B cell (primary cell): Measurements from ENCODE around the gene ITIH2. TPM values are rescaled to one million over a fixed set of nuclear protein-coding genes. Genes with fewer than 3 reads are reported as not detected.

ENCODE experiments used
- ATAC-seq: fragments of 200-7000 bp; cut with Tn5 transposase; one replicate; pipeline ENCODE4 v1.10.0; 2021; ENCODE audit warnings: low read depth, mild to moderate bottlenecking, moderate number of reproducible peaks, moderate library complexity
- CTCF ChIA-PET: fragments of 350-600 bp; sonication (Branson Sonifier 250); formaldehyde crosslinking; loops from one replicate; lab custom pipeline; 2021; ENCODE audit warnings: antibody characterized with exemption, inconsistent platforms; lab: Charles Lee
- POLR2A ChIA-PET: fragments of 350-600 bp; sonication (Branson Sonifier 250); formaldehyde crosslinking; loops from one replicate; lab custom pipeline; 2021; ENCODE audit warnings: antibody characterized with exemption; lab: Charles Lee
- DNase-seq: peaks from one replicate; pipeline ENCODE4 v3.0.0; 2013
- H2AFZ ChIP-seq: 2 replicates; pipeline ENCODE4 v1.6.1; 2012; ENCODE audit warnings: mild to moderate bottlenecking, low read depth, low read length; ENCODE audit not compliant: insufficient read depth, poor library complexity, severe bottlenecking
- H3K27ac ChIP-seq, 2 donors: 1 replicate in 1 of 2; 2 replicates in 1 of 2; pipeline ENCODE4 v1.5.1; 2012 to 2013; ENCODE audit warnings: low read length in 2 of 2, mild to moderate bottlenecking in 2 of 2, moderate library complexity in 1 of 2
- H3K27me3 ChIP-seq, 4 experiments: fragments of 200-600 bp in 1 of 4; sonication (generic) in 1 of 4; replicated peaks in 1 of 4; 1 replicate in 2 of 4; 2 replicates in 2 of 4; pipeline versions ENCODE4 v1.6.1 to v1.7.0; 2013 to 2016; ENCODE audit warnings: low read length in 3 of 4, mild to moderate bottlenecking in 2 of 4, mixed read lengths in 1 of 4, moderate library complexity in 1 of 4; ENCODE audit not compliant: insufficient read depth in 4 of 4, control insufficient read depth in 3 of 4; ENCODE audit errors: control extremely low read depth in 1 of 4
- H3K36me3 ChIP-seq, 2 experiments: replicated peaks in 1 of 2; 1 replicate in 1 of 2; 2 replicates in 1 of 2; pipeline versions ENCODE4 v1.6.1 to v1.7.1; 2013; ENCODE audit warnings: low read length in 1 of 2; ENCODE audit not compliant: insufficient read depth in 2 of 2, control insufficient read depth in 1 of 2; ENCODE audit errors: control extremely low read depth in 1 of 2, extremely low read depth in 1 of 2
- H3K4me1 ChIP-seq, 2 donors: fragments of 200-600 bp in 1 of 2; sonication (generic) in 1 of 2; 1 replicate in 1 of 2; 2 replicates in 1 of 2; pipeline versions ENCODE4 v1.5.1 to v1.6.1; 2013 to 2017; ENCODE audit warnings: low read length in 2 of 2; ENCODE audit not compliant: control insufficient read depth in 2 of 2, insufficient read depth in 2 of 2
- H3K4me2 ChIP-seq: replicated peaks from 2 replicates; pipeline ENCODE3; 2012; ENCODE audit warnings: mild to moderate bottlenecking, low read depth, low read length; ENCODE audit not compliant: poor library complexity, severe bottlenecking
- H3K4me3 ChIP-seq, 5 experiments: fragments of 200-600 bp in 1 of 5; sonication (generic) in 1 of 5; 1 replicate in 3 of 5; 2 replicates in 2 of 5; pipeline versions ENCODE4 v1.5.1 to v1.7.0; 2011 to 2016; ENCODE audit warnings: low read length in 4 of 5, mild to moderate bottlenecking in 4 of 5, low read depth in 2 of 5, control low read depth in 1 of 5, moderate library complexity in 1 of 5; ENCODE audit not compliant: insufficient read depth in 1 of 5; ENCODE audit errors: control extremely low read depth in 1 of 5, extremely low read depth in 1 of 5
- H3K79me2 ChIP-seq: fragments of 200-600 bp; sonication (generic); one replicate; pipeline ENCODE4 v1.6.0; 2016; ENCODE audit warnings: low read length; ENCODE audit not compliant: control insufficient read depth, insufficient read depth
- H3K9ac ChIP-seq: fragments of 200-600 bp; sonication (generic); 2 replicates; pipeline ENCODE4 v1.6.1; 2017; ENCODE audit warnings: mild to moderate bottlenecking, low read length, moderate library complexity
- H3K9me3 ChIP-seq, 3 donors: one replicate each; pipeline versions ENCODE4 v1.6.1 to v1.7.1; 2013; ENCODE audit warnings: low read length in 2 of 3; ENCODE audit not compliant: control insufficient read depth in 2 of 3, insufficient read depth in 1 of 3; ENCODE audit errors: control extremely low read depth in 1 of 3
- H4K20me1 ChIP-seq: 2 replicates; pipeline ENCODE4 v1.6.0; 2012; ENCODE audit warnings: mild to moderate bottlenecking, low read length; ENCODE audit not compliant: insufficient read depth, control insufficient read depth, poor library complexity, severe bottlenecking
- H3K27ac Mint-ChIP-seq: one replicate; pipeline ENCODE4 v1.8.0; 2021; ENCODE audit warnings: mixed read lengths
- H3K27me3 Mint-ChIP-seq: one replicate; pipeline ENCODE4 v1.8.0; 2021; ENCODE audit warnings: mixed read lengths
- H3K4me1 Mint-ChIP-seq: one replicate; pipeline ENCODE4 v1.8.0; 2021; ENCODE audit warnings: mixed read lengths
- H3K4me3 Mint-ChIP-seq: one replicate; pipeline ENCODE4 v1.8.0; 2021; ENCODE audit warnings: mixed read lengths
- H3K9me3 Mint-ChIP-seq: one replicate; pipeline ENCODE4 v1.8.0; 2022; ENCODE audit warnings: mixed read lengths; ENCODE audit not compliant: insufficient read depth
- EZH2 ChIP-seq: IDR thresholded peaks from 2 replicates; pipeline ENCODE4 v1.6.1; 2012; ENCODE audit warnings: borderline replicate concordance, low read depth, mild to moderate bottlenecking, moderate library complexity, low read length; ENCODE audit not compliant: insufficient read depth, poor library complexity, severe bottlenecking
- WGBS: methylation state at CpG from one replicate; pipeline ENCODE4 v1.1.5; 2013; ENCODE audit warnings: missing lambda C conversion rate; ENCODE audit not compliant: insufficient coverage; 5-methylcytosine and 5-hydroxymethylcytosine counted together
- intact Hi-C: fragments of 100-400 bp; cut with micrococcal nuclease; formaldehyde crosslinking; loops from one replicate; pipeline ENCODE4 v1.10.0; 2022
- polyA plus RNA-seq: library from polyadenylated mRNA; depleted of rRNA; stranded (reverse); fragments of >200 nt; gene quantifications from 2 replicates; pipeline ENCODE4 v1.2.3, GENCODE V29; 2012
- total RNA-seq, 2 donors: library from RNA; stranded (reverse); fragments of 120-200 nt in 1 of 2; gene quantifications; 1 replicate in 1 of 2; 2 replicates in 1 of 2; pipeline versions ENCODE4 v1.2.3 to v1.2.4, GENCODE V29; 2013 to 2022
- TF ChIP-seq, protein P1 (sequence below): fragments of 200-600 bp; IDR thresholded peaks from one replicate; pipeline ENCODE4 v1.8.0; 2022; ENCODE audit warnings: antibody characterized with exemption, mild to moderate bottlenecking

The ITIH2 gene
- total and polyA plus RNA-seq, 2 donors (not counting 1 experiment from before 2014, with no cell fraction given) = not detected

DNA sequence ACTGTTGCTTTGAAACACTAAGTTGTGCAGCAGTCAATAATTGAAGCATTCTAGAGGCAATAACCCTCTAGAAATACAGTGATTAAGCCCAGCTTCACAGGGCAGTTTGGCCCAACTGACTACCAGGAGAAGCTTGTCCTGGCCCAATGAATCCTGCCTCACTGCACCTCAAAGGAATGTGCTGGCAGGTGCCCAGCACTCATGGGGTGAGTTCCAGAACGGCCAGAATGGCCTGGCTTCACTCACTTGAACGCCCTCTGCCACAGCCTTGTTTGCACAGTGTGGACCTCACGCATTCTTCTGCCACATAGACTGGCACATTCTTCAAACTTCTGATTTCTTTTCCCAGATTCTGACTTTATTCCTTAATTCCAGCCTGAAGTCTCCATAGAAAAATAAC, 6.6 kb upstream of the ITIH2 start:
- no peaks in the 10 kb centered on the region for H4K20me1 ChIP-seq
- Mint-ChIP-seq H3K9me3 (peaks cover 13% of the 10 kb centered on the region), H3K27me3 (peaks cover 36% of the 10 kb centered on the region), H3K27ac (no peak overlapping the region), H3K4me3 (no peak overlapping the region), H3K4me1 (no peaks in the 10 kb centered on the region)
- 83% methylated on average over 3 of the region's 3 CpGs for WGBS
- CTCF ChIA-PET = interaction anchor here (1.4 to 1.5 kb wide), 2 partner anchors 9 to 10 kb away, joined by 3 to 4 read pairs; no protein-coding TSS in a partner anchor
- H3K79me2 ChIP-seq = no peaks in the 10 kb centered on the region
- no peak overlapping the region for H3K9ac ChIP-seq
- no peak overlapping the region for H3K4me3 ChIP-seq
- intact Hi-C loops = no loop called here
- peaks cover 0 to 18% (median 9%) of the 10 kb centered on the region in 3 donors for H3K9me3 ChIP-seq
- no peak overlapping the region for H3K27ac ChIP-seq
- H3K36me3 ChIP-seq = no peaks in the 10 kb centered on the region
- H3K4me2 ChIP-seq = no peak overlapping the region
- no peak for DNase-seq
- H3K27me3 ChIP-seq = peaks cover 0 to 3% (median 0%) of the 10 kb centered on the region in 4 experiments
- POLR2A ChIA-PET = no interaction called here
- ATAC-seq = no peak
- no peaks in the 10 kb centered on the region for H3K4me1 ChIP-seq
- no peak overlapping the region for H2AFZ ChIP-seq
- TF ChIP-seq, protein P1, sequence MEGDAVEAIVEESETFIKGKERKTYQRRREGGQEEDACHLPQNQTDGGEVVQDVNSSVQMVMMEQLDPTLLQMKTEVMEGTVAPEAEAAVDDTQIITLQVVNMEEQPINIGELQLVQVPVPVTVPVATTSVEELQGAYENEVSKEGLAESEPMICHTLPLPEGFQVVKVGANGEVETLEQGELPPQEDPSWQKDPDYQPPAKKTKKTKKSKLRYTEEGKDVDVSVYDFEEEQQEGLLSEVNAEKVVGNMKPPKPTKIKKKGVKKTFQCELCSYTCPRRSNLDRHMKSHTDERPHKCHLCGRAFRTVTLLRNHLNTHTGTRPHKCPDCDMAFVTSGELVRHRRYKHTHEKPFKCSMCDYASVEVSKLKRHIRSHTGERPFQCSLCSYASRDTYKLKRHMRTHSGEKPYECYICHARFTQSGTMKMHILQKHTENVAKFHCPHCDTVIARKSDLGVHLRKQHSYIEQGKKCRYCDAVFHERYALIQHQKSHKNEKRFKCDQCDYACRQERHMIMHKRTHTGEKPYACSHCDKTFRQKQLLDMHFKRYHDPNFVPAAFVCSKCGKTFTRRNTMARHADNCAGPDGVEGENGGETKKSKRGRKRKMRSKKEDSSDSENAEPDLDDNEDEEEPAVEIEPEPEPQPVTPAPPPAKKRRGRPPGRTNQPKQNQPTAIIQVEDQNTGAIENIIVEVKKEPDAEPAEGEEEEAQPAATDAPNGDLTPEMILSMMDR = no peak
- no peak for TF ChIP-seq EZH2

DNA sequence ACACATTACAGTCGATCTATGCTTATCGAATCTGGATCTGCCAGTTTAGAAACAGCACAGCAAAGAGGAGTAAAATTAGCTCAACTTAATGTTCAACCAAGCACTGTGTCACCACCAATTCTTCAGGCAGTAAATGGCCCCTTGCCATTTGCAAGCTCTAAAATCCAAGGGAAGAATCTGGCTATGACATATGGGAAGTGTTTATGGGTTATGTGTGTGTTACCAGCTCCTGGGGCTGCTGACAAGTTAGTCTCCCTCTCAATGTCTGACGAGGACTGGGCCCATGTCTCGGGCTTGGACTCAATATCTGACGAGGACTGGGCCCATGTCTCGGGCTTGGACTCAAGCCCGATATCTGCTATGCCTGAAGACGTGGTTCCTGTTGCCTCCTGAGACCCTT, 5.7 kb upstream of the ITIH2 start:
- H3K4me1 Mint-ChIP-seq = no peaks in the 10 kb centered on the region
- H3K27me3 ChIP-seq = peaks cover 0 to 3% (median 0%) of the 10 kb centered on the region in 4 experiments
- no peak overlapping the region for H3K27ac Mint-ChIP-seq
- CTCF ChIA-PET = interaction anchor here (1.1 kb wide), 1 partner anchor 12 kb away, joined by 3 read pairs; no protein-coding TSS in a partner anchor
- 92% methylated on average over 8 of the region's 8 CpGs for WGBS
- no peak overlapping the region for H3K4me2 ChIP-seq
- no peak for TF ChIP-seq EZH2
- TF ChIP-seq, protein P1 = no peak
- ATAC-seq (no peak), DNase-seq (no peak)
- no peak overlapping the region for H3K27ac ChIP-seq
- H3K36me3 ChIP-seq = no peaks in the 10 kb centered on the region
- peaks cover 9% of the 10 kb centered on the region for H3K9me3 Mint-ChIP-seq
- peaks cover 38% of the 10 kb centered on the region for H3K27me3 Mint-ChIP-seq
- peaks cover 0 to 9% (median 1%) of the 10 kb centered on the region in 3 donors for H3K9me3 ChIP-seq
- POLR2A ChIA-PET = no interaction called here
- no peaks in the 10 kb centered on the region for H4K20me1 ChIP-seq
- no peaks in the 10 kb centered on the region for H3K4me1 ChIP-seq
- H3K79me2 ChIP-seq = no peaks in the 10 kb centered on the region
- no peak overlapping the region for H3K4me3 ChIP-seq
- intact Hi-C loops = no loop called here
- no peak overlapping the region for H3K9ac ChIP-seq
- H2AFZ ChIP-seq = no peak overlapping the region
- H3K4me3 Mint-ChIP-seq = no peak overlapping the region
